ENCODE measurements around the gene PGAM4.
"Not testable (repeated sequence)": the region's sequence is repeated elsewhere in the genome, so short reads cannot be mapped to it uniquely, and the experiment has no call there.

Gene PGAM4

GRCh38 chrX:77924320-77924859 lies 45.0 kb downstream of the PGAM4 start:
- no peak for DNase-seq

GRCh38 chrX:77922787-77923186 lies 46.7 kb downstream of the PGAM4 start:
- DNase-seq: no peak

GRCh38 chrX:77919370-77919769 lies 50.1 kb downstream of the PGAM4 start:
- not testable (repeated sequence) for DNase-seq

GRCh38 chrX:77918568-77918967 lies 50.9 kb downstream of the PGAM4 start:
- no peak for DNase-seq

Measured in T-helper 9 cell (primary cell).